GM18909 (cell line): Measurements from ENCODE around the gene IRAK2.
"Not testable (repeated sequence)": the region's sequence is repeated elsewhere in the genome, so short reads cannot be mapped to it uniquely, and the experiment has no call there.

Source experiments
- ATAC-seq: cut with Tn5 transposase; IDR thresholded peaks from one replicate; pipeline ENCODE4 v1.9.1; 2021; ENCODE audit warnings: mild to moderate bottlenecking; ENCODE audit not compliant: unreplicated experiment, poor library complexity

IRAK2 gene

DNA sequence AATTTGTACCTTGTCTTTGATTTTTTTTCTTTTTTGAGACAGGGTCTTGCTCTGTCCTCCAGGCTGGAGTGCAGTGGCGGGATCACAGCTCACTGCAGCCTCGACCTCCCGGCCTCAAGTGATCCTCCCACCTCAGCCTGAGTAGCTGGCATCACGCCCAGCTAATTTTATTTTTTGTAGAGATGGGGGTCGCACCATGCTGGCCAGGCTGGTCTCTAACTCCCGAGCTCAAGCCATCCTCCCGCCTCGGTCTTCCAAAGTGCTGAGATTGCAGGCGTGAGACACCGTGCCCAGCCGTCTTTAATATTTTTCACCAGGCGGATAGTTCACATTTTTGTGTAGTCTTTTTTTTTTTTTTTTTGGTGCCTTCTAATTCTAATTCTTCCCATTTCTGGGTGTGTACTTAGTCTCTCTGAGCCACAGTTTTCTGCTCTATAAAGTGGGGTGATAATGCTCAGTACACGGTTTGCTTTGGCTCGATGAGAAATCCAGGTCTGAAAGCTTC is 83.0 kb downstream of the IRAK2 start:
- ATAC-seq = no peak

DNA sequence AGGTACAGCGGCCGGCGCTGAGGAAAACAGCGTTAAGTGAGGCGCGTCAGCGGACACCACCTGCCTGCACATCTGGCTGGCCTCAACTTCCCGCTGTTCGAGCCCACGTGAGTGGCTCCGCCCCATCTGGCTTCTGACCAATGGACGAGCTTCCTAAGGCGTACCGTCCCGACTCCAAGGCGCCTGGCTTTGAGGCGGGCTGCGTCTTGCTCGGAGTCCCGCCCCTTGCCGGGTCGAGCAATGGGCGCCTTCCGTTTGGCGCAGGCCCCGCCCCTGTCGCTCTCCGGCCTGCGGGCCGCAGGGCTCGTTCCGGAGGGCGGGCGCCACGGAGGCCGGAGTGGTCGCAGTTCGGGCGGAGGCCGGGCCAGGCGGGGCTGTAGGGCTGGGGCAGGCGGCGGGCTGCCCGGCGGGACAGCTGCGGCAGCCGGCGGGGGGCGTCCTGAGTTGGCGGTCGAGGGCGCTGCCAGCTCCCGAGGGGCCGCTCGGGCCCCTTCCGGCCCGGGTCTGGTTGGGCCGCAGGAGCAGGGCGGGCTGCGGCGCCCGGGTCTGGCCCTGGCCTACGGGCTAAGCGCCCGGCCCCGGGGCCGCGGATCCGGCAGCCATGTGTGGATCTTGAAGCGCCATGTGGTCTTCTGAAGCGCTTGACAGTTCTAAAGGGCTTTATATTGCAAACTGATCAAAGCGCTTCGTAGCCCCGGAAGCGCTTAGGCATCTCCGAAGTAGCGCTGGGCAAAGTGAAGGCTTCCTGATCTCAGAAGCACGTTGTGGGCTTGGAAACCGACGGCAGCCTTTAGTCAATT is 83.7 kb downstream of the IRAK2 start, which contains the start of gene TATDN2:
Gene TATDN2, plus strand, starts transcription at position 276 of the 800 bp plus-strand sequence. CDS start 742 bp downstream, outside the sequence.
- peak; percentile 94 for ATAC-seq

GRCh38 chr3:10248984-10249748 is 84.4 kb downstream of the IRAK2 start:
- ATAC-seq = no peak

GRCh38 chr3:10249833-10250232 is 85.1 kb downstream of the IRAK2 start:
- no peak for ATAC-seq

DNA sequence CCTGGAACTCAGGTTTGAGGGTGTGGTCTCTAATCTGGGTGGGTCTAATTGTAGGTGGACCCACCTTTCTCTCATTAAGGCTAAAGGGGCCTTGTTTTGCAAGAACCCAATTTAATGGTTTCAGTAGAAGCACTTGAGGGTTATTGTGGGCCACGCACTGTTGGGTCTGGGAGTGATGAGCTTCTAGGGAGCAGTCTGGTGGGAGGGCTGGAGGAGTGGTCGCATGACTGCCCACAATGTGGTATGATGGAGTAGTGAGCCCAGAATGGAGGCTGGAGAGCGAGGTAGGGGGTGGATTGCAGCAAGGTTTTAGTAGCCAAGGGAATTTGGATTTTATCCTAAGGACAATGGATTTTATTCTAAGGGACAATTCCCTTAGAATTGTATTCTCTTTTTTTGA is 86.3 kb downstream of the IRAK2 start:
- ATAC-seq = no peak

DNA sequence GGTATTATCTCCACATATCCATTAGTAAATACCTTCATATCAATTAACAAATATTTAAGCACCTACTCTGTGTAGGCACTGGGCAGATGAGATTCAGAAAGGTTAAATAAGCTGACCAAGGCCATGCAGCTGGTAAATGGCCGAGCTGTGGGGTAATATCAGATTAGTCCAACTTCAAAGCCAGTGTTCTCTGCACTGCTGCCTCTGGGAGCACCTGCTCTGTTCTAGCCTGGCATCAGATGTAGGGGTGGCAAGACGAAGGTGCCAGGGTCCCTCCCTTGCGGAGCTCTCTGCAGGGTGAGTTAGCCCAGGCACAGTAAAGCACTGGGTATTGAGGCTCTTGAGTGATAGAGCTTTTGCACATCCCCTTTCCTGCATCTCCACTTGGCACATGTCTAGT is 89.0 kb downstream of the IRAK2 start:
- no peak for ATAC-seq

DNA sequence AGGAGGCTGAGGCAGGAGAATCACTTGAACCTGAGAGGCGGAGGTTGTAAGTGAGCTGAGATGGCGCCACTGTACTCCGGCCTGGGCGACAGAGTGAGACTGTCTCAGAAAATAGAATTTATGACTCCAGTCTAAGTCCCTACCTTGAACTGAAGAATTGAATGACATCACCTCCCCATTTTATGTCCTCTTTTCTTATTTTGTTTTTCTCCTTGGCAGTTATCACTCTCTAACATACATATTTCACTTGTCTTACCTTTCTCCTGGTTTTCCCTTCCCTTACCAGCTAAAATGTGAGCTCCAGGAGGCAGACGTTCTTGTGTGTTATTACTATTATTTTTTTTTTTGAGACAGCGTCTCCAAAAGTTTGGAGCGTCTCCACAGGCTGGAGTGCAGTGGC is 91.1 kb downstream of the IRAK2 start:
- ATAC-seq = no peak

GRCh38 chr3:10259036-10259435 is 94.3 kb downstream of the IRAK2 start:
- ATAC-seq = no peak

GRCh38 chr3:10259798-10260197 is 95.1 kb downstream of the IRAK2 start:
- no peak for ATAC-seq

DNA sequence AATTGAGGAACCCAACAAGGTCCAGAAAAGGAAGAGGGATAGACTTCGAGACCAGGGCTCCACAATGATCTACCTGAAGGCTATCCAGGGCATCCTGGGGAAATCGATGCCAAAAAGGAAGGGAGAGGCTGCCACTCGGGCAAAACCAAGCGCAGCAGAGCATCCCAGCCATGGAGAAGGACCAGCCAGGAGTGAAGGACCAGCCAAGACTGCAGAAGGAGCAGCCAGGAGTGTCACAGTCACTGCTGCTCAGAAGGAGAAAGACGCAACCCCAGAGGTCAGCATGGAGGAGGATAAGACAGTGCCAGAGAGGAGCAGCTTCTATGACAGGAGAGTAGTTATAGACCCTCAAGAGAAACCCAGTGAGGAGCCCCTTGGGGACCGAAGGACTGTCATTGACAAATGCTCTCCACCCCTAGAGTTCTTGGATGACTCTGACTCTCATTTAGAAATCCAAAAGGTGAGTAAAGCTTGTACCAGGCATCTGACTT is 95.5 kb downstream of the IRAK2 start:
- ATAC-seq = no peak

- no peak for ATAC-seq
These were observed 97.3 kb downstream of the IRAK2 start for GRCh38 chr3:10262027-10262426.

DNA sequence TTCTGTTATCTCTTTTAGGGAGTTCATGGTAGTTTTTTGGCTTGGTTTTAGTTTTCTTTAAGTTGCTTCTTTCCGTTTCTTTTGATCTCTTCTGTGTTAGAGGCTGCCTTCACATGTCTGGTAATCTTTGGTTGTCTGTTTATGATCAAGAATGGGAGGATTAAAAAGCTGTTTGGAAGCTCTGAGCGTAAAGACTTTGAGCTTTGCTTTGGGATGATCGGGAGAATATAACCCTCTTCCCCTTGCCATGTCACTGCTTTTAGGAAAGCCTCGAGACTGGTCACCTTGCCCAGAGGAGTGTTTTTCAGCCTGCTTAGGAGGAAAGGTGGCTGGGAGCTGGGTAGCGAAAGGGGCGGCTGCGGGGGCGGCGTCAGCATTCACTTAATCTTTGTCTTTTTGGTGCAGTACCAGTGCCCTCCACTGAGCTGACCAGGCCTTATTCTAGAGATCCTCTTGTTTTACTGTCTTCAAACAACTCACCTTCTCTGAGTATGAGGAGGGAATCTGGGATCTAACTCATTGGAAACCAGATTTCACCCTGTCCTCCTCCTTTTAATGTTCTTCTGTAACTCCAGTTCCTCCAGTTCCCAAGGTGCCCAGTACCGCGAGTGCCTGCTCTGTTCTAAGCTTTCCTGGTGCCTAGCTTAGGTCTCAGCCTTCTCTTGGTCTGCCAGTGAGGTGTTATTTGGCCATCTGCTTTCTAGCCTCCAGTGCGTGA is 99.1 kb downstream of the IRAK2 start:
- ATAC-seq = no peak

DNA sequence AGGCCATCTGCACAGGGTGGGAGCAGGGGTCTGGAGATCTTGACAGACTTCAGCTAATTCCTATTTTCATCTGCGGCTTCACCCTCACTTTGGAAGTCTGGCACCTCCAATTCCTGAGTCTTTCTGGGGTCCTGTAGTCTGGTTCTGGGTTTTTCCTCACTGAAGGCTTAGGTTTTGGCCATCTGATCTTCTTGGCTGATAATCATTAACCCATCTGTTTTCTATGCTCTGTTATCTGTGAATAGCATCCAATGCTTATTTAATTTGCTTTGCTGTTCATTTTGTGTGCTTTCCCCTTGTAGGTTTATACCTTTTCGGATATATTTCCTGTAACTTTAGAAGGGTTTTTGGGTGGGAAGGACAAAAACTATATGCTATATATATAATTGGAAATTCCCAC is 101.1 kb downstream of the IRAK2 start:
- no peak for ATAC-seq

DNA sequence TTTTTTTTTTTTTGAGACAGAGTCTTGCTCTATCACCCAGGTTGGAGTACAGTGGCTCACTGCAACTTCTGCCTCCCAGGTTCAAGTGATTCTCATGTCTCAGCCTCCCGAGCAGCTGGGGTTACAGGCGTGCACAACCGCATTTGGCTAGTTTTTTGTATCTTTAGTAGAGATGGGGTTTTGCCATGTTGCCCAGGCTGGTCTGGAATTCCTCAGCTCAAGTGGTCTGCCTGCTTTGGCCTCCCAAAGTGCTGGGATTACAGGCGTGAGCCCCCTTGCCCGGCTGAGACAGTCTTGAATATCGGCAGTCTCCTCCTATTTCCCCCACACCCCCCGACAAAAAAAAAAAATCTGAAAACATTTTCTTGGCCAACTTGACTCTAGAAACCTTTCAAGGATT is 102.2 kb downstream of the IRAK2 start:
- not testable (repeated sequence) for ATAC-seq

DNA sequence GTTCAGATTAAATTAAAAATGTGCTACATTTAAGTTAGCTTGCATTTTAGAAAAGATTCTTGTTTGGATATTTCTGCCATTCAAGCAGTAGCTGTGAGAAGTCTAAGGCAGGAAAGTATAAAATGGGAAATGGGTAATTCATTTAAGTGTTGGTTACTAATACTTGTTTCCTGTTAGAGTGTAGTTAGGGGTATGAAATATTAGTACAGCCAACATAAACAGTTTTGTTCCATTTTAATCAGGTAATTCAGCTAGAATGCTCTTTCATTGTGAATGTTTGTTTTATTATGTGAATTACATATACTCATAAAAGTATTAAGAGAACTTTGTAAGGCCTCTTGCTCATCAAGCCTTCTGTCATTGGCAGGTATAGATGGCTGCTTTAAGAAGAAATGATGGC is 103.4 kb downstream of the IRAK2 start:
- no peak for ATAC-seq

DNA sequence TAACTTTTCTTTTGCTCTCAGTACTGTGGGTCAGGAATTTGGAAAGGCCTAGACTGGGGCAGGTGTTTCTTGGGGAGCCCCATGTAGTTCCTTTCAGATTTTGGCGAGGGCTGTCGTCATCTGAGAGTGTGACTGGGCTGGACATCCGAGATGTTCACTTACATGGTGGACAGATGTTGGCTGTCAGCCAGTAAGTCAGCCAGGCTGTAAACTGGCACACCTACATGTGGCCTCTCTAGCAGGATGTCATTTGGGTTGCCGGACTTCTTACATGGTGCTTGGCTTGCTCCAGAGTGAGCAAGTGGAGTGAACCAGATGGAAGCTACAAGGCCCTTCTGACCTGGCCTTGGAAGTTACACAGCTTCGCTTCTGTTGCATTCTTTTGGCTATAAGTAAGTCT is 104.2 kb downstream of the IRAK2 start:
- ATAC-seq = no peak

DNA sequence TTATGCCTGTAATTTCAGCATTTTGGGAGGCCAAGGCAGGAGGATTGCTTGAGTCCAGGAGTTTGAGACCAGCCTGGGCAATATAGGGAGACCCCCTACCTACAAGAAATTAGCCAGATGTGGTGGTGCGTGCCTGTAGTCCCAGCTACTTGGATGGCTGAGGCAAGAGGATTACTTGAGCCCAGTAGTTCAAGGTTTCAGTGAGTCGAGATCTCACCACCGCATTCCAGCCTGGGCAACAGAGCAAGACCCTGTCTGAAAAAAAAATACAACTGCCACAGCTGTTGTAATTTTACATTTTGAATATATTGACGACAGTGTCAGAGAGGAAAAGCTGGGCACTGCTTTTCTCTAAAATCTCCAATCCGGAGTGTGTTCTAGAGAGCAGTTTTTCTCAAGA is 104.7 kb downstream of the IRAK2 start:
- ATAC-seq = no peak

GRCh38 chr3:10272476-10272875 is 107.8 kb downstream of the IRAK2 start:
- not testable (repeated sequence) for ATAC-seq

- no peak for ATAC-seq
These were observed 108.3 kb downstream of the IRAK2 start for GRCh38 chr3:10272977-10273376.

DNA sequence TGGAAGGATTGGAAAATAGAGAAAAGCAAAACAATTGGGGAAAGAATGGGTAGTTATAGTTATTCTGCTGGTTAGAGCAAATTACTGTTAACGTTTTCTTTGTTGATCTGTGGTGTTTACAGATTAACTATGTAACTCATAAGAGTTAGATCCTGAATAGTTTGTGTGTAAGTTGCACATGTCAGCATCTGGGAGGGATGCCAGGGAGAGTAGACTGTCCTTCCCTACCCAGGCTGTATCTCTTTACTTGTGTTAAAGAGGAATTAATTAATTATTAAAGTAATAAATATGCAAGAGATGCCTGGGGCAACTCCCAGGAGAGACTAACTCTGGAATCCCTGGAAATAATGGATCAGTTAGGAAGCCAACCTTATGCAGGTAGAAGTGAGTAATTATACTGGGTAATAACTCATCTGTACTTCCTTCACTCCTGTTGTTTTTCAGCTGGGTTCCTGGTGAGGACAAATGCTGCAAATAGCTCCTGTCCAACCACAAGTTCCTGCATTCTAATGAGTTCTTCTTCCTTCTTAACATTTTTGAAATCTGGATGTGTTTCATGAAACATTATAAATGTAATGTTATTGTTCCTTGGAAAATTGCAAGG is 109.1 kb downstream of the IRAK2 start:
- no peak for ATAC-seq
